GM18505 (cell line): ENCODE measurements around the gene ATP5ME.
"Not testable (repeated sequence)": the region's sequence is repeated elsewhere in the genome, so short reads cannot be mapped to it uniquely, and the experiment has no call there.

Experiments
- ATAC-seq: cut with Tn5 transposase; IDR thresholded peaks from one replicate; pipeline ENCODE4 v1.9.1; 2021; ENCODE audit not compliant: unreplicated experiment
- POLR2A ChIP-seq: IDR thresholded peaks from 4 replicates; pipeline ENCODE4 v1.6.1; 2011; ENCODE audit warnings: borderline replicate concordance; ENCODE audit not compliant: insufficient read depth, insufficient read length; ENCODE audit errors: extremely low read depth

ATP5ME gene

DNA sequence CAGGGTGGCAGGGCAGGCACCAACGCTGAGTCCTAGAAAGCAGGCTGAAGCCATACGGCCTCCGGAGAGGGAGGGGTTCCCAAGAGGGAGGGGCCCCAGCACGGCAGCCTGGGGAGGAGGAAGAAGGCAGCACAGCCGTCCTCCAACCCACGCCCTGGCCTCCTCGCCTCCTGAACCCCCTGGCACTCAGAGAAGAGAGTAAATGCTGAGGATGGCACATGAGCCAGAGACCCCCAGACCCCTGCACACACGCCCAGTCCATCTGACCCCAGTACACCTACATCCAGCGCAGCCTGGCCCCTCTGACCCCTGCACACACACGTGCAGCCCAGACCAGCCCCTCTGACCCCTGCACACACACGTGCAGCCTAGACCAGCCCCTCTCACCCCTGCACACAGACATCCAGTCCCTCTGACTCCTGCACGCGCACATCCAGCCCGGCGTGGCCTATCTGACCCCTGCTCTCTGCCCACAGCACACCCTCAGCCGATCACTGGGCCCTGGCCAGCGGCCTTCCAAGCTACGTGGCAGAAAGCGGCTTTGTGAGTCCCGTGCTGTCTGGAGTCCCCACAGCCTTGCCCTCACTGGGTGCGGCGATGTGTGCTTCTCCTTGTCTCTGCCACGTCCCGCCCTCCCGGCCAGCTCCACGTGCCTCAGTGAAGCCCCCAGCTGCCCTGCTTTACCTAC is 18.5 kb downstream of the ATP5ME start:
- no peak for ATAC-seq
- no peak for TF ChIP-seq POLR2A

DNA sequence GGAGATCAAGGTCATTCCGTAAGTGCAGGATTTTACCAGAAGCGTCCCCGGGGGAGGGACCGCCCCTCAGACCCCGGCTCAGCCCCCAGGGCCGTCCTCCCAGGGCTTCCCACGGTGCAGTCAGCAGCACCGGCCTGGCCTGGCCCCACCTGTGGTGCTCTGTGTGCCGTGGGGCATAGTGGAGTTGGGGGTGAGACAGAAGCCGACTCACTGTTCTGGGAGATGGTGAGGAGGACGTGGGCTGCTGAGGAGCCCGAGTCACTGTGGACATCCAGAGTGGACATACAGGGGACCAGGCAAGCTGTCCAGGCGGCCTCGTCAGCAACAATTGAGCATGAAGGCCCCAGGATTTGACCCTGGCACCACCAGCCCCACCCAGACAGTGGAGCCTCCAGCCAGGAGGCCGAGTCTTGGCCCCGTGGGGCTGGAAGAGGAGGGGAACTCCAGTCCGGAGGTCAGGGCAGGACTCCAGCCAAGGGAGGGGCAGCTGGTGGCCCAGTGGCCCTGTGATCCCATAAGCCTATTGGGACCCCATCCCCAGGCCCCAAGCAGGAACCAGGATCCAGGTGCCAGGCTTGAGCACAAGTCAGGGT is 19.1 kb downstream of the ATP5ME start:
- TF ChIP-seq POLR2A = no peak
- no peak for ATAC-seq

DNA sequence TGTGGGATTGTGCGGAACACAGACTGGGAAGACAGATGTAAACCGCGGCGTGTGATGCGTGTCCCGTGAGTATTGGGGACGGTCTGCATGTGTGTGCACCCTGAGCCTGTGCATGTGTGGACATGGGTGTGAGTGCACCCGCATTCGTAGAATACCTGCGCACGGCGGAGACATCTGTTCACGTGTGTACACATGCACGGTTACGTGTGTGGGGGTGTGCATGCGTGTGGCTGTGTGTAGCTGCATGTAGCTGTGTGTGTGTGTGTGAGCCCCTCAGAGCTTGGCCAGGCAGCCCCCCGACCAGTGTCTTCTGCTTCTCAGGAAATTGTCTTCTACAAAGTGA is 19.6 kb downstream of the ATP5ME start:
- TF ChIP-seq POLR2A = no peak
- no peak for ATAC-seq

DNA sequence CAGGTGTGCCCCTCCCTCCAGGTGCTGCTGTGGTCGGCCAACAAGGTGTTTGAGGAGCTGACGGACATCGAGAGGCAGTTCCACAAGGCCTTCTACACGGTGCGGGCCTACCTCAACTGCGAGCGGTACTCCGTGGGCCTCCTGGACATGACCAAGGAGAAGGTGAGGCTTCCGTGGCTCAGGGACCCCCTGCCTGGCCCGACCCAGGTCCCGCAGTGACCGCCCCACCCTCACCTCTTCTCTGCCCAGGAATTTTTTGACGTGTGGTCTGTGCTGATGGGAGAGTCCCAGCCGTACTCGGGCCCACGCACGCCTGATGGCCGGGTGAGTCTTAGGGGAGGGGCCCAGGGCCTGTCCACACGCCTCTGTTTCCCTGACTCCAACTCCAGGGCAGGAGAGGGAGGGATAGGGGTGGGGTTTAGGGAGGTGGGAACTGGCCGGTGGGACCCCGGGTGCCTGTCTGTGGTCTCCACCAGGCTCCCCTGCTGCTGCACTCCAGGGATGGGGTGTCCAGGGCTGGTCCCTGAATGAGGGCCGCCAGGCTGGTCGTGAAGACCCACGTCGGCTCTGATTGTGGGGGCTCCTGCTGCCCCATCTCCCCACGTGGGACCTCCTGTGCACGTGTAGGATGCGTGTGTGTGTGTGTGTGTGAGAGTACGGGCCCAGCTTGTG is 20.1 kb downstream of the ATP5ME start:
- TF ChIP-seq POLR2A = no peak
- ATAC-seq = no peak

DNA sequence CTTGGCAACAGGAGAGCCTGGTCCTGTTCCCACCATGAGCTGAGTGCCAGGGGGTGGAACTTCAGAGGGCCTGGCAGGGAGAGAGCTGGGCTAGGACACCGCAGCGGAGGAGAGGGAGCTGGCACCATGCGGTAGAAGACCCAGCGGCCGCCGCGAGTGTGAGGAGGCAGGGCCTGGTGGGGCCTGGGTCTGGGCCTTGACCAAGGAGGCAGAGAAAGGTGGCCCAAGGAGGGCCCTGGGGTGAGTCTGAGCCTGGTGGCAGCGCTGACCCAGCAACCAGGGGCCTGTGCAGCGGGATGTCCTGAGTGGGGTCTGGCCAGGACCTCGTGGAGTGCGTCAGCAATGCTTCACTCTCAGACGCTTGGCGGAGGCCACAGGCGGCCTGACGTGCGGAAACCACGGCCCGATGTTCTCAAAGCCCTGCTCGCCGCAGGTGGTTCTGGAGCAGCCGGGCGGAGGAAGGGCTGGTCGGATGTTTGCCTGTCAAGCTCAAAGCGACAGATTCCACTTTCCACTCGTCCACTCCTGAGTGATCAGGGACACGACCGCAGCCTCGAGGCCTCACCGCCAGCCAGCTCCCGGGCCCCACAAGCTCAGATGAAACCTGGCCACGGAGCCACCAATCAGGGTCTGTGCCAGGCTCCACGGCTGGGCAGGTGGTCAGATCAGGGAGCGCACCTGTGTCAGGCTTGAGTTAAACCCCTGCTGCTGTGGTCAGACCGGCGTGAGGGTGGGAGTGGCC is 20.8 kb downstream of the ATP5ME start:
- no peak for ATAC-seq

DNA sequence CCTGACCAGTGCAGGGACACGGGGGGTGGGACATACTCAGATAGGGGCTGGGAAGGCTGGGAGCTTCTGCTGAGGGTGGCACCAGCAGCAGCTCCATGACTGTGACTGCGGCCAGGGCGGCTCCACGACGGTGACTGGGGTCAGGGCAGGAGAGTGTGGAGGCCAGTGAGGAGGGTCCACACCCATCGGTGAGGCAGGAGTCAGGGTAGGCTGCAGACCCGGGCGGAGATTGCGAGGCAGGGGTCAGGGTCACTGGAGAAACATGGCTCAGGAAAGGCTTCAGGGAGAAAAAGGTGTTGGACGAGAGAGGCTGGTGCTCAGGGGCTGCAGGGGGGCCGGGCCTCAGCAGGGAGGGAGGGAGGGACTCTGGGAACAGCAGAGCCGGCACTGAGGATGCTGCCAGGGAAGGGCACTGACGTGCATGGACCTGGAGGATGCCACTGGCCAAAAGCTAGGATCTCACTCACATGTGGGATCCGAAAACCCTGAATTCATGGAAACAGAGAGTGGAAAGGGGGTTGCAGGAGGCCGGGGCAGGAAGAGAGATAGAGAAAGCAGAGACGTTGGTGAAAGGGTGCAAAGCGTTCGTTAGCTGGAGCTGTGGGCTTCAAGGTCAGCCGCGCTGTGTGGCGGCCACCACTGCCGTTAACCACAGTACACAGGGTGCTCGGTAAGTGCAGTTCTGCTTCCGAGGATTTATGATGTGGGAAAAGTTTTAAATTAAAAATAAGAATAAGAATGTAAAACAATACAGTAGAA is 22.0 kb downstream of the ATP5ME start:
- ATAC-seq = no peak
- no peak for TF ChIP-seq POLR2A

More for the DNA sequence above, 20.8 kb downstream of the ATP5ME start:
- no peak for TF ChIP-seq POLR2A

DNA sequence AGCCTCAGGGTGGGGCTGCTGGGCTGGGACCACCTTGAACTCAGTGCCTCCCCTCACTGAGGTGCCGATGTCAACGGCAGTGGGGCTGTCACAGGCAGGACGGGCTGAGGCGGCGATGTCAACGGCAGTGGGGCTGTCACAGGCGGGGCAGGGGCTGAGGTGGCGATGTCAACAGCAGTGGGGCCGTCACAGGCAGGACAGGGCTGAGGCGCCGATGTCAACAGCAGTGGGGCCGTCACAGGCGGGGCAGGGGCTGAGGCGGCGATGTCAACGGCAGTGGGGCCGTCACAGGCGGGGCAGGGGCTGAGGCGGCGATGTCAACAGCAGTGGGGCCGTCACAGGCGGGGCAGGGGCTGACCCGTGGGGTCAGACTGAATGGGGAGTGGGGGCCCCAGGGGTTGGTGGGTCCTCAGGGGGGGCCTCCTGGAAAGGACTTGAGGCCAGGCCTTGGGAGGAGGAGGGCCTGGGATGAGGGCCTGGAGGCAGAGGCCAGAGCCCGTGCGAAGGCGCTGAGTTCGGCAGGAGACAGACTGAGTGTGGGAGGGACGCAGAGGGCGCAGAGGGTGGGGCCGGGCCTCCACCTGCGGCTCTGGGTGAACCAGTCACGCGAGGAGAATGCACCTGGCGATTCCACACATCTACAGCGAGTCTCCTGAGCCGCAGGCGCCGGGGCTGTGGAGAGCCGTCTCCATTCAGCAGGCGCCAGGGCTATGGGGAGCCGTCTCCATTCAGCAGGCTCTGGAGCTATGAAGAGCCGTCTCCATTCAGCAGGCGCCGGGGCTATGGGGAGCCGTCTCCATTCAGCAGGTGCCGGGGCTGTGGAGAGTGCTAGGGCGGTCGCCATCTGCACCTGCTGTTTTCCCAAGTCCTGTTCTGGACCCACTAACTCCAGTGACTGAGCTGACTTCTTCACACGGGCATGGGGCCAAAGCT is 22.9 kb downstream of the ATP5ME start:
- no peak for TF ChIP-seq POLR2A
- ATAC-seq = no peak

GRCh38 chr4:650461-650860 is 23.6 kb downstream of the ATP5ME start:
- no peak for ATAC-seq
- no peak for TF ChIP-seq POLR2A

DNA sequence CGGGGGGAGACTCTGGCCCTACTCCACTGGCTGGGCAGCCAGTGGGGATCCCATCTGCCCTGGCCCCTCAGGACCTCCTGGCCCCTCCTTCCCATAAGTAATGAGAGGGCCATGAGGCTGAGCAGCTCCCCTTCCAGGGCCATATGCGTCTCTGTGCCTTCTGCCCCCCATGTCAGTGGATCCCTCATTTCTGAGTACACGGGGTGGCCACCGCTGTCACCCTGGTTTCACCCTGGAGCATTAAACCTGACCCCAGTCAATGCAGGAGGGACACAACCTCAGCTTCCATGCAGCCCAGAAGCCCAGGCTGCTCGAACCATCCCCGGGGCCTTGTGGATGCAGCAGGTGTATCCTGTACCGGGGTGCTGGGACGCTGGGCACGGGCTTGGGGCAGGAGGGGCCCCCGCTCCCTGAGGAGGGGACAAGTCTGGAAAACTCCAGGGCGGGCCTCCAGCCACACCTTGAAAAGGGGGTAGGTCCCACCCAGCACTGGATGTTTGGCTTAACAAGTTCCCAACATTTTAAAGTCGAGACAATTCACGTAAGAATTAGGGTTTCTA is 24.2 kb downstream of the ATP5ME start:
- TF ChIP-seq POLR2A = no peak
- ATAC-seq = no peak

DNA sequence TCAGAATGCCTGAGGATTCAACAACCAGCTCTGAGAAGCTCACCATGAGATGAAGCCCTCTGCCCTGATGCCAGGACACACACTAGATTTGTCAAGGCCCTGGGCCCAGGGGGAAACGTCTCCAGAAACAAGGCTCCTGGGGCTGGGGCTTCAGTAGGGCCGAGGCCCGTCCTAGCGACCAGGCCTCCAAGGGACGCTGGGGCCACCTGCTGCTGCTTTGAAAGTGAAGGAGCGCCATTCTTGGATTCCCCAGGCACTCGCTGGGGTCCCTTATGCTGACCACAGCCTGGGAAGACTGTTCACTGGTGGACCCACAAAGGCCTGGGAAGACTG is 24.8 kb downstream of the ATP5ME start:
- no peak for ATAC-seq
- TF ChIP-seq POLR2A = no peak

- no peak for ATAC-seq
- TF ChIP-seq POLR2A = no peak
These were observed 25.3 kb downstream of the ATP5ME start for GRCh38 chr4:648579-649292.

- no peak for ATAC-seq
- TF ChIP-seq POLR2A = no peak
These were observed 26.6 kb downstream of the ATP5ME start for GRCh38 chr4:647481-647880.

- no peak for ATAC-seq
- no peak for TF ChIP-seq POLR2A
These were observed 27.6 kb downstream of the ATP5ME start for GRCh38 chr4:646460-646859.

GRCh38 chr4:642366-642765 is 31.7 kb downstream of the ATP5ME start:
- not testable (repeated sequence) for ATAC-seq
